ENCODE data around the gene PIGC. TPM values are rescaled to one million over a fixed set of nuclear protein-coding genes. Genes with fewer than 3 reads are reported as not detected.

Gene PIGC
- total and polyA plus RNA-seq, 10 of the 15 experiments (the other 5 are each of a cell fraction or from before 2014, with no cell fraction given), result 11.0 to 37.3 (median 19.6) TPM

- ChIA-PET SMC1A (ENCODE audit: uncharacterized antibody, unreplicated experiment) (no interaction called here), CTCF (no interaction called here), POLR2A (no interaction called here), RAD21 (ENCODE audit: unreplicated experiment) (no interaction called here)
- H3K79me2 ChIP-seq (ENCODE audit: control insufficient read depth, insufficient read depth, low read length), result no peaks in the 10 kb centered on the region
- in situ Hi-C loops (cut with MboI) (no loop called here), intact Hi-C loops (cut with micrococcal nuclease; ENCODE audit: unreplicated experiment) (no loop called here)
- no peak overlapping the region for H3K4me2 ChIP-seq (ENCODE audit: control insufficient read depth, insufficient read depth)
- no peak for DNase-seq (ENCODE audit: low read depth, low spot score)
- no peaks in the 10 kb centered on the region for H3K36me3 ChIP-seq (ENCODE audit: control insufficient read depth in 2 of 2, insufficient read depth in 2 of 2, low read length in 1 of 2)
- H3K9me3 ChIP-seq (replicated peaks; ENCODE audit: control insufficient read depth, insufficient read depth, low read length), result no peaks in the 10 kb centered on the region
- no peak for ATAC-seq
- BruUV-seq (replicated peaks), result no TSS peak
- no peaks in the 10 kb centered on the region for H3K4me1 ChIP-seq (ENCODE audit: control insufficient read depth, insufficient read depth, low read length)
- H3K9ac ChIP-seq (ENCODE audit: control insufficient read depth, insufficient read depth, low read length), result no peak overlapping the region
- no peak for FAIRE-seq
- no peak overlapping the region for H3K27ac ChIP-seq (ENCODE audit: control insufficient read depth, insufficient read depth)
- H2AFZ ChIP-seq (ENCODE audit: control insufficient read depth, low read depth, low read length), result no peak overlapping the region; the same call in 1 of the 2 replicates
- no peaks in the 10 kb centered on the region; a peak in 3 of 4 replicates for H3K27me3 ChIP-seq (replicated peaks in 1 of 2; ENCODE audit: control insufficient read depth in 2 of 2, insufficient read depth in 2 of 2, low read length in 1 of 2)
- H3K4me3 ChIP-seq, result no peak overlapping the region
- H4K20me1 ChIP-seq (ENCODE audit: control insufficient read depth, insufficient read depth), result no peaks in the 10 kb centered on the region
- WGBS (ENCODE audit: insufficient coverage, insufficient replicate concordance, low lambda C conversion rate, missing lambda C conversion rate), result 33% methylated on average over 4 of the region's 4 CpGs
- TF ChIP-seq CEBPZ (IDR thresholded peaks at IDR 0.05; ENCODE audit: low read depth, low read length) (no peak), ATF2 (IDR thresholded peaks at IDR 0.05; ENCODE audit: low read length) (no peak), MTA3 (IDR thresholded peaks at IDR 0.05; ENCODE audit: borderline replicate concordance, low read length) (no peak), PRDM15 (CRISPR knock-in tag; IDR thresholded peaks at IDR 0.05) (no peak), ASH2L (IDR thresholded peaks at IDR 0.05; ENCODE audit: borderline replicate concordance, low read depth) (no peak), ZNF592 (IDR thresholded peaks at IDR 0.05) (no peak)
Measured at GRCh38 chr1:172476218-172476811, 32.4 kb upstream of the PIGC start.

Measured in GM12878 (cell line).